GM19043 (cell line): ENCODE data around the gene CLIP1.

ENCODE experiments used
- ATAC-seq: cut with Tn5 transposase; IDR thresholded peaks from one replicate; pipeline ENCODE4 v1.9.1; 2021; ENCODE audit warnings: low read depth; ENCODE audit not compliant: unreplicated experiment

Gene CLIP1

DNA sequence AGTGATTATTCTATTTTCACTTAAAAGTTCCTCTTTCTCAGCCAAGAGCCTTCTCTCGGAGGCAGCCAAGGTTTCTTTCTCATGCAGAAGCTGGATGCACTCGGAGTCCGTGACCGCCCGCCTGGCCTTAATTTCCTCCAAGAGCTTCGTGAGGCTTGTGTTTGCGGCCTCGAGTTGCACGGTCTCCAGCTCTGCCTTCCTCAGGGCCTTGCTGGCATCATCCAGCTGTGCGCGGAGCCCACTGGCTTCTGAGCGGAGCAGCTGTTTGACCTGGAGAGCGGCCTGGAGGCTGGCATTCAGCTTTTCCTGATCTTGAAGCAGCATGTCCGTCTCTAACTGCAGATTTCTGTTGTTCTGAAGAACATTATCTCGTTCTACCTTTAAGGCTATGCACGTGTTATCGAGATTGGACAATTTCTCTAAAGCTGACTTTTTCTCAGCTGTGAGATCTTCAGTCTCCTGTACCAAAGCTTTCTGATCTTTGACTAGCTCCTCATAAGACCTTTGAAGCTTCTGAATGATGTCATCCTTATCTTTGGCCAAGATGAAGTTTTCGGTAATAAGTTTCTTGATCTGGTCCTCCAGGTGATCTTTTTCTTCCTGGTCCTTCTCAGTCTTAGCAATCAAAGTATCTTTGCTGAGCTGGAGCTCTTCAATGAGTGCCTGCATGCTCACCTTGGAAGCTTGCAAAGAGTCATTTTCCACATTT, 99.0 kb downstream of the CLIP1 start:
- no peak for ATAC-seq

DNA sequence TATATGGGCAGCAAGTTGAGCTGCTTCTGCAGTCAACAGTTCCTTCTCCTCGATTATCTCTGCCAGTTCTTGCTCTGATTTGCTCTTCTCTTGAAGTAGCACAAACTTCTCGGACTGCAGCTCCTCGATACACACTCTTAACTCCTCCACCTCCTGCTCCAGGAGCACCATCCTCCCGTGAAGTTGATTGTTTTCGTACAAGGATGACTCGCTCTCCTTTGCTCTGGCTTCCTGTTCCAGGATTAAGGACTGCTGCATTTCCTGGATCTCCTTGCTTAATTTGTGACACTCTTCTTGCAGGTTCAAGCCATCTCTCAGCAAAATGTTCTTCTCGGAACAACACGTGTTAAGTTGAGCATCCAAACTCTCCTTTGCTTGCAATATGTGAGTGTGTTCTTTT, 100.0 kb downstream of the CLIP1 start:
- no peak for ATAC-seq

DNA sequence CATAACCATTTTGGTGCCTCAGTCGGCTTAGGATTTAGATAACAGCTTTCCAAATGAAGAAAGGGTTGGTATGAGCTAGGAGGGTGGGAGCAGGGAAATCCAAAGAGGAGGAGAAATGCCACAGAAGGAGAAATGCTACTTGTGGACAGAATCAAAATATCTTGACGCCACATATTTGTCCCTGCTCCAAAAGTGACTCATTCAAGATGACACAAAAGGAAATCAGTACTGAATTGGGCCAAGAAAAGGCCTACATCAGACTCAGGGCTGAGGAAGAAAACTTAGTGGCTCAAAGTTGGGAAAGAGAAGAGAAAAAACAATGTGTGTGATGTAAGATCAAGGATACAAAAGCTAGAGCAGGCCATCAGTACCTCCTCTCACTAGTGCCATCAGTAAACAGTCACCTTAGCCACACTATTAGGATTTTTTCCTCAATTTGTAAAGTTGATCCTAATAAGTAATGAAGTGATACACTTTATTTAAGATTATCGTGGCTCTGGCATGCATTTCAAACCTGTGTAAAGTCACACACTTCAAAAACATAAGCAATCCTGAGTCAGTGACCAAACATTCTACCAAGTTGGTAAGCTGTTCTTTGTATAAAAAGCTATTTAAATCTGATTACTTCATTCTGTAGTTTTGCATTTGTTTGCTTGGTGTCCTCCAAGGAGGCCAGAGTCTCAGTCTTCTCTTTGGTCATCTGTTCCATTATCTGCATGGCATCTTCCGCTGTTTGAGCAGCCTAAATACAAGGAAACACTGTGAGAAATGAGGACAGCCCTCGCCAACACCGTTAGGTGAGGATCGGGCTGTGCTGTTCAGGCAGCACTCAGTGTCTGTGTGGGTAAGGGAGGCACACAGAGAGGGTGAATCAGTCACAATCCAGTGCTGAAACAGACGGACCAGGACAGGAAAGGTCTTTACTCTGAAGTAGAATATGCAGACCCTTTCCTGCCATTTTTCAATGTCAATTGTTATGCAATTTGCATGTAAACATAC, 103.6 kb downstream of the CLIP1 start:
- ATAC-seq = no peak

DNA sequence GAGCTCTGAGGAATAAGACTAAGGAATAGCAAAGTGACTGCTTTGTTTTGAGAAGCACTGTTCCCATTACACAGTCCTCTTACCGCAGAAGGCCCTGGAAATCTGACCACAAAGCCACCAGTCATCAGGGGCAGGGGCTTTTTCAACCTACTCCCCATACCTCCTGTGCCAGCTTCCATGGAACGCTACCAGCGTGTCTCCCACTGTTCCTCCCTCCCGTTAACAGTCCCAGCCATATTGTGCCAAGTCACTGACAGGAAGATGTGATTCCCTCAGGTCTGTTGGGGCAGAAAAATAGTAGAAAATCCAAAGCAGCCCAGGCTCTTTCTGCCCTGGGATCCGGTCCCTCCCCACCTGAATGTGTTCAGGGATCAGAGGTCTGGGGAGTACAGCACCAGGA, 109.5 kb downstream of the CLIP1 start:
- ATAC-seq = no peak

DNA sequence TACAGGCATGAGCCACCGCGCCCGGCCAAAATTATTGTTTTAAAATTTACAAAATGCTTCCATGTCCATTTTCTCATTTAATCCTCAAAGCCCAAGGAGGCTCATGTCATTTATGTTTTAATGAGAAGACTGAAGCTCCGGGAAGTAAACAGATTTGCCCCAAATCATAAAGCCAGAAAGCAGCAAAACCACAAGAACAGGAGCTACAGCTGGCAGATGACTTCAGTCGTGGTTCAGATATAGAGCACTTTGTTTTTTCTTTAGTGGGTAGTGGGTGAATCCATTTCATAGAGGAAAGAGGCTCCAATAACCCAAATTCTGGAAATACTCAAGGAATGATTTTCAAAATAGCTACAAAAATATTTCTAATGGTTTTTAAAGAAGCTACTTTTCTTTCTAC, 110.8 kb downstream of the CLIP1 start:
- no peak for ATAC-seq

DNA sequence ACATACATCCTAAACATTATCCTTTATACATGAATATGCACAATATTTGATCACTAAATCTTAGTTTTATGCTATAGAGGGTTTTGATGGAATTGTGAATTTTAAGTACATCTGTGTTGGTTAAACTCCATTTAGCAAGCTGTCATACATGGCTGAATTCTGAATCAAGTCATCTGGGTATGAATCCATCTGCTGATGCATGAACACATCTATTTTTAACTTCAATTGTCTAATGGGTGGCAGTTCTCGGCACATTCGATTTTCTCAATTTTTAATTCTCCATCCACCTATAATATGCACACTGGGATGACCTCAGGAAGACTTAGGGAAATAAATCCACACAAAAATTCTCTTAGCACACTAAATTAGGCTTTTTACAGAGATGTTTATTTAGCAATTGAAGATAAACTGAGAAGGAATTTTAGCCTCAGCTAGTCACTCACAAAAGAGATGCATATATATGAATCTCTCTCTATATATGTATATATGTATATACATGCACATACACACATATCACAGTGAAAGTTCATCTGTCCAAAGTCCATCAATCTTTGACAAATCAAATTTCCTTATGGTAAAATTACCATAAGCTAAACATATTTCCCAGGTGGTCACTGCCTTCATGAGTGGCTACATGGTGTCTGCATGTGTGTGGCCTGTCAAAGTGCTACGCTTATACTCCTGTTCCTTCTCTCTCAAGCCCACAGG, 111.7 kb downstream of the CLIP1 start:
- no peak for ATAC-seq

DNA sequence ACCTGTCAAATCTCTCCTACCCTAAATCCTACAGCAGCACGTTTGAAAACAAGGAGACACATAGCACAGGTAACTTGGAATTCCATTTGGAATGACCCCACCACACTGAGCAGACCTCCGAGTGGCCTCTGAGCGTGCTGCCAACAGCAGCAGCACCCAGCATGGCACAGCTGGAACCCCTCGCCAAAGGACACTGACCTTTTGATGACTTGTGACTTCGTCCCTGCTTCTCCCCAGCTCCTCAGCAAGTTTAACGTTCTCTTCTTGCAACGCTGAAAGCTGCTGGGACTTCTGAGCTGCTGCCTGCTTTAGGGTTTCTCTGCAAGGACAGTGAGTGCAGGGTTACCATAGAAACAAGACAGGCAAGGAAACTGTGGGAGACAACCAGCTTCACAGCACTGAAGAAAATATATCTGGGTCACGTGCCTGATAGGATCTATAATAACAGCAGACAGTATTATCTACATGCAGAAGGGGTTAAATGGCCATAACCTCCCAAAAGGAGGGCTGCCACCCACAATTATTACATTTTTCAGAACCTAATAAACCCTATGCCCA, 112.8 kb downstream of the CLIP1 start:
- ATAC-seq = no peak

DNA sequence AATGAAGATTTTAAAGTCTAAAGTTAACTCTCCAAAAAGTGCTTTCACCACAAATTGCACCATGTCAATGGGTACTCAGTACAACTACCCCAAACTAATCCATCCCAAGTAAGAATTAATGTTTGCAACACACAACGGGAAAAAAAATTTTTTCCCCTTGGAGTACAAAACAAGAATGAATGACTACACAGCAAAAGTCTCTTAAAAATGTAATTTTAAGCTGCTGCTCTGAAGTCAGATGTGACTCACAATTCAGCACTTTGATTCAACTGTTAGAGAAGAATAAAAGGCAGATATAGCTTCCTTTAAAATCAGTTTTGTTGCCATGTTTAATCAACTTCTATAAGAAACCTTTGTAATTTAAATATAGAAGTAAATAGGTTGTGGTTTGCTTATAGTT, 113.7 kb downstream of the CLIP1 start:
- no peak for ATAC-seq

DNA sequence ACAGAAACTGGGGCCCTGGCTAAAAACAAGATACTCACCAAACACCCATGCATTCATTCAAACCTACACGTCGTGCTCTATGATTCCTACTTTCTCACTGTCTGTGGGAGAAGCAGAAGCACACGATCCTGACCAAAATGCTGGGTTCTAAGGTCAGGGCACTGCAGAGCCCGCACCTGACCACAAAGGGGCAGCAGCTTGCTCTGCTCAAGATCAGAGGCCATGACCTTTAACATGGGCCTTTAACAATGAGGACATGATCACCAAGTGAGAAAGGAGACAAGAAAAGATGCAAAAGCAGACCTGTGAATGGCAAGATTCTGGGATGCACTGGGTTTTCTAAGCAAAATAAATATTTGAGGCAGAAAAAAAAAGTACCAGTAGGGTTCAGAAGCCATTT, 116.1 kb downstream of the CLIP1 start:
- no peak for ATAC-seq

DNA sequence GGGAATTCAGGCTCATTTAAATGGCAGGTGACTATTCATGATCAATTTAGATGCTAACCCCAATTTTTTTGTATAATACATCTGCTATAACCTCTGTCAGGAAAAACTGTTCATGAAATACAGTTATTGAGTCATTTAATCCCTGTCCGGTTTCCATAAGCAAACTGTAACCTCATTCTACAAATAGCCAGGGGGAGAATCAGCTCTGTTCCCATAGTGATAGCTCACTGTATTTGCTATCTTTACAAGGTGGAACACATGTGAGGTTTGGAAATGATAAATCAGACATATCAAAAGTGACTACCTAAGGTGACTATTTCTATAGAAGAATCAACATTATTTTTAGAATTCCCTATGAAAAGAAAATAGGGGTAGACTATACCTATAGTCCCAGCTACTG, 117.5 kb downstream of the CLIP1 start:
- no peak for ATAC-seq

DNA sequence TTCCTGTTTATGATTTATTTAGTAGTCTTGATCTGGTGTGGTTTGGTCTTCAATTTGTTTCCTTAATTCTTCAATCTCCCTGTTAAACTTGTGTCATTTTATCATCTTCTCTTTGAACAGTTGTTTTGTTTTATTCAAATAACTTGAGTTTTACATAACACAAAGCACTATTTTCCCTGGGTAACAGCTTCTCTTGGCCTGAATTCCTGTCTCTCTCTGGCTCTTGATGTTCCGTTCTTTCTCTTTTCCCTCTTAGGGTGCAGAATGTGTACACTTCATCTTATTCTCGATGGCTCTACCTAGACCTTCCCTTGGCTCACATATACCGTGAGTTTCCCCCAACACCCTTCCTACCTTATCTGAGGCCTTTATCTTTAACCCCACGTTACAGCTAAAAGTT, 119.4 kb downstream of the CLIP1 start:
- no peak for ATAC-seq

DNA sequence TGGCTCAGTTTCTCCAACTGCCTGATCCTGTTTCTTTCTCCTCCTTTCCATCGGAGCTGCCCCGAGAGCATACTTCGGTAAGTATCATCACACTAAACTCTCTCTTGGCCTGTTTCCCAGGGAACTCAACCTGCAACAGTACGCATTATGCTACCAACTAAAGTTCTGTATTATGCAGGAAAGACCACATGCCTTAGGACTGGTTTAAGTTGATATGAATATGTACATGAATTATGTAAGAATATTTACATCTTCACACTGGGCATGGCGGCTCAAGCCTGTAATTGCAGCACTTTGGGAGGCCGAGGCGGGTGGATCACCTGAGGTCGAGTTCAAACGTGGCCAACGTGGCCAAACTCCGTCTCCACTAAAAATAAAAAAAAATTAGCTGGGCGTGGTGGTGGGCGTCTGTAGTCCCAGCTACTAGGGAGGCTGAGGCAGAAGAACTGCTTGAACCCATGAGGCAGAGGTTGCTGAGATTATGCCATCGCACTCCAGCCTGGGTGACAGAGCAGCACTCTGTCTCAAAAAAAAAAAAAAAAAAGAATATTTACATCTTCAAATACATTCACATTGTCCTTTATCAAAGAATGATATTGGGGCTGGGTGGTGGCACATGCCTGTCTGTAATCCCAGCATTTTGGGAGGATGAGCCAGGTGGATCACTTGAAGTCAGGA, 124.3 kb downstream of the CLIP1 start:
- ATAC-seq = no peak

DNA sequence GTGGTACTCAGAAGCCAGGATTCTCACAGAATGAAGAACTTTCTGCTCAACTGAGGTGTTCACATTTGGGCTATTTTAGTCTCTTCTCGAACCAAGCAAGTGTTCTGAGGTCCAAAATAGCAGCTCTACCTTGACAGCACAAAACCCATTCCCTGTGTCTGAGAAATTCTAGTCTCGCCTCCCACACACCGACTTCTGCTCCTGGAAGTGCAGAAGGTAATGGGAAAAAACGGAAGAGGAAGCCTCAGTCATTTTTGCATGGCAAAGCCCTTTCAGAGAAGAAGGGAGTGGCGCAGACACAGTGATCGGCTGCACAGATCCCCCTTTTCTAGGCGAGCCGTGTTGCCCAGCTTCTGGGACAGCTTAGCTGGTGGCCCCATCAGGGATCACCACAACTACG, 125.0 kb downstream of the CLIP1 start:
- ATAC-seq = no peak

DNA sequence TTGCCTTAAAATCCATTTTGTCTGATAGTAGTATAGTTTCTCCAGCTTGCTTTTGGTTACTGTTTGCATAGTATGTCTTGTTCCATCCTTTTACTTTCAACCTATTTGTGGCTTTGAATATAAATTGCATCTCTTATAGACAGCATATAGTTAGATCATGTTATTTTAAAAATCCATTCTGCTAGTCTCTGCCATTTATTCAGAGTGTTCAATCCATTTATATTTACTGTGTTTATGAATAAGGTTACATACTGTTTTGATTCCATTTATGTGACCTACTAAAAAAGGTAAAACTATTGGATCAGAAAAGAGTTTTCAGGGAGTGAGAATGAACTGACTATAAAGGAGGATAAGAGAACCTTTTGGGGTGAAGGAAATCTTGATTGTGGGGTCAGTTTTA, 126.6 kb downstream of the CLIP1 start:
- no peak for ATAC-seq

DNA sequence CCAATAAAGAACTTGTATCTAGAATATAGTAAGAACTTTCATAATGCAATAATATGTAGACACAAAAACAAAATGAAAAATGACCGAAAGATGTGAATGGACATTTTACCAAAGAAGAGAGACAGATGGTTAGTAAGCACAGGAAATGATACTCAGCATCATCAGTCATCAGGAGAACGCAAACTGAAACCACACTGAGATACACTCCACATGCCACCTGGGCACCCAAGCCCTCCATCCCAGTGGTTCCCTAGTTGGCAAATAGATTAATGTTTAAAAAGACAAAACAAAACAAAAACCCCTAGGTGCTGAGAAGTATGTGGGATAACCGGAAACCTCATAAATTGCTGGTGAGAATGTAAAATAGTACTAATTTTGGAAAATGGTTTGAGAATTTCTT, 129.4 kb downstream of the CLIP1 start:
- ATAC-seq = no peak

DNA sequence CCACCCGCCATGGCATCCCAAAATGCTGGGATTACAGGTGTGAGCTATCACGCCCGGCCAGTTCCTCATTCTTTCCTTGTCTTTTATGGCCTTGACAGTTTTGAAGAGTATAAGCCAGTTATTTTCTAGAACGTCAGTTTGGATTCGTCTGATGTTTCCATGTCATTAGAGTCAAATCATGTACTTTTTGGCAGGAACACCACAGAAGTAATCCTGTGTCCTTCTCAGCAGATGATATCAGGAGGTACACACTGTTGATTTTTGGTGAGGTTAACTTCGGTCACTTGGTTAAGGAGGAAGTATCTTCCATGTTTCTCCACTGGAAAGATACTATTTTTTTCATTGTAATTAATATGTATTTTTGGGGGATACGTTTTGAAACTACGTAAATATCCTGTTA, 131.0 kb downstream of the CLIP1 start:
- no peak for ATAC-seq

DNA sequence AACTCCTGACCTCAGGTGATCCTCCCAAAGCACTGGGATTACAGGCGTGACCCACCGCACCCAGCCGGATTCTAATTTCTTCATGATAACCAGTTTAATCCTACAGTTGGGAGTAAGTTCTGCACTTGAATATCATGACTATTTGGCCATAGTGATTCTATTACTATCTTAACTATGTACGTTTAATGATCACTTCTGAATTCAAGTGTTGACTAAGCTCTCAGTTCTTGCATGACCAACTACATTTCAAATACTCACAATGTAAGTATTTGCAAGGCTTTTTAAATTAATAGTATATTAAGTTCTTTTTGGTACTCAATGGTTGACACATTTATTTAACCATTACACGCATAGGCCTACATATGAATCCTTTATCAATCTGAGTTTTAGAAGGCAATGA, 138.8 kb downstream of the CLIP1 start:
- ATAC-seq = no peak

DNA sequence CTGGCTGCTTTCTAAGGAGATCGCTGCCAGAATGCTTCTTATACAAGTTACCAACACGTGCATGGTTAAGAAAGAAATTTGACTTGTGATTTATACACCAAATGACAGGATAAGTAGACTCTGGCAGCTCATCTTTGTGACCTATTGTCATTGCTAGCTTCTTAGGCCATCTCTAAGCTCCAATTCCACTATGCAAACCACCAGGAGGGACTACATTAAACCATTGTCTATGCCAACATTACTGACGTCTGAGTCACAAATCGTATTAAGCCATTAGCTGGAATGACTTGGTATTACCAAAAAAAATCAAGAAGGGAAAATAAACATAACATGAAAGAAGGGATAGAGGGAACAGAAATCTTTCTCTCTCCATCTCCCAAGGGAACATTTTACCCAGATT, 140.4 kb downstream of the CLIP1 start:
- ATAC-seq = no peak

DNA sequence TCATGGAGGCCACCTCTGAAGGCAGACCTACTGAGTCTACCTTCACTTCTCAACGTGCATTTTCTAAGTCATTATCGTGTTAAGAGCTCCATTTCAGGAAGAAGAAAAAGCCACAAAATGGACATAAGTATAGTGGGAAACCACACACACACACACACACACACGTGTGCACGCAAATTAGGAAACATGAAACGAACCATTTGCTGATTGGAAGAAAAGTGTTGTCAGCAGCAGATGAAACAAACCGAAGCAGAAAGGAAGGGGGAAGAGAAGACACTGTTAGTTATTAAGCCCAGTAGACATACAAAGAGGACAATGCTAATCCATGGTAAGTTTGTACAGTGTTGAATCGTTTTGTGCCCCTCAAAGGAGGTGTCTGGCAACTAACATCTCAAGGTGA, 146.2 kb downstream of the CLIP1 start:
- ATAC-seq = no peak

DNA sequence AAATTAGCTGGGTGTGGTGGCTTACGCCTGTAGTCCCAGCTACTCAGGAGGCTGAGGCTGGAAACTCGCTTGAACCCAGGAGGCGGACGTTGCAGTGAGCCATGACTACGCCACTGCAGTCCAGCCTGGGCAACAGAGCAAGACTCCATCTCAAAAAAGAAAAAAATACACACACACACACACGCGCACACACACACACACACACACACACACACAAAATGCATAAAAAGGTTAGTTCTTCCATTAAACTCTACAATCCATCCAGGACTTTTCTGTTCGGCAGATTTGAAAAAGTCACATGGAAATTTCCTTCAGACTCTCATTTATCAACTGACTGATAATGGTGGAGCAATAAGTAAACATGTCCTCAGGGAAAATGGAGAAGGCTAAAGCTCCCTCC, 147.0 kb downstream of the CLIP1 start:
- no peak for ATAC-seq
